MM.1S (cell line): ENCODE results near the gene PRKAA2.
A peak's percentile ranks its signal among the peaks of the same experiment; 100 is the strongest.

Experiments used
- DNase-seq: peaks from one replicate; pipeline ENCODE4 v3.0.0-alpha.2; 2015
- H2AFZ ChIP-seq: fragments of 300-600 bp; sonication (generic); 2 replicates; pipeline ENCODE4 v1.6.0; 2016; ENCODE audit warnings: antibody characterized with exemption, low read length
- H3F3A ChIP-seq: fragments of 300-600 bp; sonication (generic); 2 replicates; pipeline ENCODE4 v1.6.1; 2016; ENCODE audit warnings: mild to moderate bottlenecking, antibody characterized with exemption, low read length, moderate library complexity, mixed read lengths; ENCODE audit not compliant: insufficient read depth
- H3K27ac ChIP-seq: fragments of 300-600 bp; sonication (generic); 2 replicates; pipeline ENCODE4 v1.5.1; 2016; ENCODE audit warnings: mild to moderate bottlenecking, low read length
- H3K27me3 ChIP-seq: fragments of 300-600 bp; sonication (generic); replicated peaks from 2 replicates; pipeline ENCODE4 v1.6.0; 2016; ENCODE audit warnings: low read length; ENCODE audit not compliant: insufficient read depth
- H3K36me3 ChIP-seq: fragments of 300-600 bp; sonication (generic); replicated peaks from 2 replicates; pipeline ENCODE4 v1.6.1; 2016; ENCODE audit warnings: mild to moderate bottlenecking, low read length, mixed read lengths; ENCODE audit not compliant: insufficient read depth
- H3K4me1 ChIP-seq: fragments of 300-600 bp; sonication (generic); 2 replicates; pipeline ENCODE4 v1.6.1; 2016; ENCODE audit warnings: low read length, mixed read lengths
- H3K4me2 ChIP-seq: fragments of 300-600 bp; sonication (generic); 2 replicates; pipeline ENCODE4 v1.6.0; 2016; ENCODE audit warnings: low read depth, low read length
- H3K4me3 ChIP-seq: fragments of 300-600 bp; sonication (generic); 2 replicates; pipeline ENCODE4 v1.5.1; 2016; ENCODE audit warnings: low read length, mixed read lengths
- H3K79me2 ChIP-seq: fragments of 300-600 bp; sonication (generic); 2 replicates; pipeline ENCODE4 v1.6.1; 2016; ENCODE audit warnings: mixed run types, low read length, mixed read lengths
- H3K9ac ChIP-seq: fragments of 300-600 bp; sonication (generic); 2 replicates; pipeline ENCODE4 v1.6.1; 2016; ENCODE audit warnings: low read length, mixed read lengths
- H3K9me2 ChIP-seq: fragments of 300-600 bp; sonication (generic); replicated peaks from 2 replicates; pipeline ENCODE4 v1.6.1; 2016; ENCODE audit warnings: mild to moderate bottlenecking, low read length, mixed read lengths; ENCODE audit not compliant: insufficient read depth
- H3K9me3 ChIP-seq: fragments of 300-600 bp; sonication (generic); replicated peaks from 2 replicates; pipeline ENCODE4 v1.6.1; 2016; ENCODE audit warnings: mild to moderate bottlenecking, low read length, mixed read lengths; ENCODE audit not compliant: insufficient read depth
- H4K20me1 ChIP-seq: fragments of 300-600 bp; sonication (generic); 2 replicates; pipeline ENCODE4 v1.6.1; 2016; ENCODE audit warnings: mild to moderate bottlenecking, low read length, moderate library complexity, mixed read lengths; ENCODE audit not compliant: insufficient read depth
- CTCF ChIP-seq: fragments of 300-600 bp; sonication (generic); IDR thresholded peaks from 2 replicates; pipeline ENCODE4 v1.5.1; 2016; ENCODE audit warnings: antibody characterized with exemption, low read length, mixed read lengths
- EZH2 ChIP-seq: fragments of 300-600 bp; sonication (generic); optimal IDR thresholded peaks from 2 replicates; pipeline ENCODE3; 2017; ENCODE audit warnings: low read depth, mild to moderate bottlenecking, antibody characterized with exemption, low read length, mixed read lengths
- EZH2phosphoT487 ChIP-seq: fragments of 300-600 bp; sonication (generic); IDR thresholded peaks from 2 replicates; pipeline ENCODE4 v1.6.1; 2018; ENCODE audit warnings: antibody characterized with exemption, low read length

Gene PRKAA2

GRCh38 chr1:56758794-56759193 is 113.7 kb downstream of the PRKAA2 start:
- H3K27me3 ChIP-seq: no peaks in the 10 kb centered on the region
- no peaks in the 10 kb centered on the region for H3K9me2 ChIP-seq
- H3K27ac ChIP-seq: no peak overlapping the region
- H2AFZ ChIP-seq: 0 out of 2 replicates have a peak overlapping the region, but pooled peaks have one; percentile 2
- TF ChIP-seq CTCF (no peak), EZH2 (no peak), EZH2phosphoT487 (no peak)
- H3K4me3 ChIP-seq: no peak overlapping the region
- 0 out of 2 replicates have a peak overlapping the region, but pooled peaks have one; percentile 11 for H3K4me2 ChIP-seq
- no peaks in the 10 kb centered on the region for H3K79me2 ChIP-seq
- no peaks in the 10 kb centered on the region for H3K9me3 ChIP-seq
- H3K36me3 ChIP-seq: no peaks in the 10 kb centered on the region
- peaks cover 7% of the 10 kb centered on the region; the same call in 1 of the 2 replicates for H3K4me1 ChIP-seq
- peak; percentile 12 for DNase-seq
- no peaks in the 10 kb centered on the region for H4K20me1 ChIP-seq
- no peaks in the 10 kb centered on the region for H3F3A ChIP-seq
- H3K9ac ChIP-seq: no peak overlapping the region
